Stomach (tissue), 9 donors: ENCODE measurements around the gene SLIT1. TPM values are rescaled to one million over a fixed set of nuclear protein-coding genes. Genes with fewer than 3 reads are reported as not detected.

Experiments
- DNase-seq, 2 donors: peaks; one replicate each; pipeline versions ENCODE4 v3.0.0 to v3.0.0-alpha.2; 2013 to 2019
- H3K27ac ChIP-seq, 5 donors: fragments of 200-600 bp in 4 of 5; sonication (generic) in 4 of 5; one replicate each; pipeline ENCODE4 v1.5.1; 2013 to 2019; ENCODE audit warnings: mild to moderate bottlenecking in 1 of 5, moderate library complexity in 1 of 5
- H3K27me3 ChIP-seq, 3 donors: fragments of 200-600 bp; sonication (generic); one replicate each; pipeline ENCODE4 v1.5.1; 2017 to 2019; ENCODE audit warnings: mixed run types in 1 of 3
- H3K36me3 ChIP-seq, 4 donors: fragments of 200-600 bp; sonication (generic); 1 replicate in 3 of 4; 2 replicates in 1 of 4; pipeline ENCODE4 v1.5.1; 2016 to 2019
- H3K4me1 ChIP-seq, 4 donors: fragments of 200-600 bp; sonication (generic); one replicate each; pipeline ENCODE4 v1.5.1; 2016 to 2019
- H3K4me3 ChIP-seq, 4 donors: fragments of 200-600 bp; sonication (generic) in 3 of 4; one replicate each; pipeline ENCODE4 v1.5.1; 2016 to 2019; ENCODE audit warnings: mild to moderate bottlenecking in 1 of 4
- H3K9me3 ChIP-seq, 4 donors: fragments of 200-600 bp; sonication (generic); one replicate each; pipeline ENCODE4 v1.5.1; 2016 to 2019
- CTCF ChIP-seq, 7 experiments: fragments of 450-650 bp in 4 of 7; fragments of 200-600 bp in 3 of 7; sonication (generic) in 3 of 7; IDR thresholded peaks; one replicate each; pipeline ENCODE4 v1.5.1; 2016 to 2019; ENCODE audit warnings: antibody characterized with exemption in 7 of 7, control low read depth in 2 of 7, mild to moderate bottlenecking in 1 of 7
- EP300 ChIP-seq: sonication (generic); formaldehyde crosslinking; IDR thresholded peaks from one replicate; pipeline ENCODE4 v1.6.1; 2017; ENCODE audit warnings: antibody characterized with exemption
- POLR2A ChIP-seq, 4 donors: fragments of 450-650 bp; IDR thresholded peaks; one replicate each; pipeline ENCODE4 v1.6.1; 2016; ENCODE audit warnings: antibody characterized with exemption in 4 of 4, control low read depth in 2 of 4, mild to moderate bottlenecking in 1 of 4, moderate library complexity in 1 of 4
- POLR2AphosphoS5 ChIP-seq, 3 donors: sonication (generic); formaldehyde crosslinking; IDR thresholded peaks; one replicate each; pipeline ENCODE4 v1.6.1; 2016; ENCODE audit warnings: antibody characterized with exemption in 3 of 3
- WGBS, 5 donors: extraction: QIAGEN DNeasy Blood & Tissue Kit in 3 of 5; methylation state at CpG; one replicate each; pipeline versions ENCODE4 v1.1.5 to v1.1.7; 2013 to 2018; 5-methylcytosine and 5-hydroxymethylcytosine counted together
- intact Hi-C: fragments of 100-400 bp; cut with DNase I; formaldehyde crosslinking; loops from one replicate; pipeline ENCODE4 v1.15.1; 2023; ENCODE audit warnings: low total_unique reads
- polyA plus RNA-seq, 3 donors: library from polyadenylated mRNA; stranded (reverse); fragments of 200-250 nt; gene quantifications; one replicate each; pipeline ENCODE4 v1.2.3, GENCODE V29; 2013
- total RNA-seq, 5 donors: library from RNA; depleted of rRNA; stranded (reverse); fragments of >200 nt; gene quantifications; one replicate each; pipeline versions ENCODE4 v1.1.0 to v1.2.3, GENCODE V29; 2014 to 2016
- donor health status: healthy with polysubstance abuse.
- donor health status: Bipolar disorder and iron deficiency.
- donor health status: healthy.

Gene SLIT1
- total and polyA plus RNA-seq, 8 donors = under 0.01 to 6.1 (median 0.44) TPM

GRCh38 chr10:97121041-97121440 is 64.7 kb downstream of the SLIT1 start:
- Histone ChIP-seq H3K27me3 (peaks cover 0 to 45% (median 0%) of the 10 kb centered on the region in 3 donors), H3K9me3 (no peaks in the 10 kb centered on the region), H3K36me3 (no peaks in the 10 kb centered on the region), H3K4me3 (no peak overlapping the region), H3K27ac (no peak overlapping the region), H3K4me1 (no peaks in the 10 kb centered on the region)
- intact Hi-C loops = no loop called here
- 75 to 93% (median 77%) methylated on average over 4 of the region's 4 CpGs for WGBS, 5 donors
- no peak for DNase-seq
- no peak for TF ChIP-seq POLR2AphosphoS5 (IDR thresholded peaks at IDR 0.05)
- no peak for TF ChIP-seq CTCF (IDR thresholded peaks at IDR 0.05)
- TF ChIP-seq EP300 = no peak
- TF ChIP-seq POLR2A (IDR thresholded peaks at IDR 0.05) = no peak

- DNase-seq = no peak
- Histone ChIP-seq H3K27me3 (peaks cover 0 to 45% (median 0%) of the 10 kb centered on the region in 3 donors), H3K9me3 (no peaks in the 10 kb centered on the region)
Measured at GRCh38 chr10:97120370-97120769, 65.4 kb downstream of the SLIT1 start.

GRCh38 chr10:97119058-97119745 is 66.6 kb downstream of the SLIT1 start:
- intact Hi-C loops = no loop called here
- DNase-seq = no peak
- H3K27me3 ChIP-seq = peaks cover 0 to 47% (median 0%) of the 10 kb centered on the region in 3 donors
- H3K27ac ChIP-seq = no peak overlapping the region
- WGBS, 5 donors = 68 to 84% (median 77%) methylated on average over 18 to 20 of the region's 20 CpGs
- no peaks in the 10 kb centered on the region for H3K9me3 ChIP-seq
- H3K36me3 ChIP-seq = no peaks in the 10 kb centered on the region
- TF ChIP-seq EP300 = no peak
- no peak for TF ChIP-seq POLR2A (IDR thresholded peaks at IDR 0.05)
- no peak for TF ChIP-seq POLR2AphosphoS5 (IDR thresholded peaks at IDR 0.05)
- TF ChIP-seq CTCF (IDR thresholded peaks at IDR 0.05) = no peak
- H3K4me1 ChIP-seq = no peaks in the 10 kb centered on the region
- H3K4me3 ChIP-seq = no peak overlapping the region

More at GRCh38 chr10:97120370-97120769, 65.4 kb downstream of the SLIT1 start:
- TF ChIP-seq POLR2A (IDR thresholded peaks at IDR 0.05) = no peak
- no peak for TF ChIP-seq EP300
- no peak for TF ChIP-seq POLR2AphosphoS5 (IDR thresholded peaks at IDR 0.05)
- TF ChIP-seq CTCF (IDR thresholded peaks at IDR 0.05) = no peak
- H3K27ac ChIP-seq = no peak overlapping the region
- no peaks in the 10 kb centered on the region for H3K36me3 ChIP-seq
- no peaks in the 10 kb centered on the region for H3K4me1 ChIP-seq
- intact Hi-C loops = no loop called here
- 76 to 90% (median 83%) methylated on average over 14 to 15 of the region's 15 CpGs for WGBS, 5 donors
- H3K4me3 ChIP-seq = no peak overlapping the region

GRCh38 chr10:97117372-97117771 is 68.4 kb downstream of the SLIT1 start:
- DNase-seq = no peak
- TF ChIP-seq POLR2AphosphoS5 (IDR thresholded peaks at IDR 0.05) (no peak), CTCF (IDR thresholded peaks at IDR 0.05) (peak in 1 of 7 experiments; percentile 21)
- Histone ChIP-seq H3K9me3 (no peaks in the 10 kb centered on the region), H3K4me1 (no peaks in the 10 kb centered on the region), H3K4me3 (no peak overlapping the region), H3K27me3 (peaks cover 0 to 50% (median 0%) of the 10 kb centered on the region in 3 donors), H3K36me3 (no peaks in the 10 kb centered on the region), H3K27ac (no peak overlapping the region)
- intact Hi-C loops = no loop called here
- 43 to 48% (median 46%) methylated on average over 3 of the region's 3 CpGs for WGBS, 5 donors
